GM19023 (cell line): ENCODE measurements around the gene MAPK6.
A peak's percentile ranks its signal among the peaks of the same experiment; 100 is the strongest.

Source experiments
- ATAC-seq: cut with Tn5 transposase; IDR thresholded peaks from one replicate; pipeline ENCODE4 v1.9.1; 2021; ENCODE audit warnings: mild to moderate bottlenecking, moderate library complexity; ENCODE audit not compliant: unreplicated experiment

MAPK6 gene

DNA sequence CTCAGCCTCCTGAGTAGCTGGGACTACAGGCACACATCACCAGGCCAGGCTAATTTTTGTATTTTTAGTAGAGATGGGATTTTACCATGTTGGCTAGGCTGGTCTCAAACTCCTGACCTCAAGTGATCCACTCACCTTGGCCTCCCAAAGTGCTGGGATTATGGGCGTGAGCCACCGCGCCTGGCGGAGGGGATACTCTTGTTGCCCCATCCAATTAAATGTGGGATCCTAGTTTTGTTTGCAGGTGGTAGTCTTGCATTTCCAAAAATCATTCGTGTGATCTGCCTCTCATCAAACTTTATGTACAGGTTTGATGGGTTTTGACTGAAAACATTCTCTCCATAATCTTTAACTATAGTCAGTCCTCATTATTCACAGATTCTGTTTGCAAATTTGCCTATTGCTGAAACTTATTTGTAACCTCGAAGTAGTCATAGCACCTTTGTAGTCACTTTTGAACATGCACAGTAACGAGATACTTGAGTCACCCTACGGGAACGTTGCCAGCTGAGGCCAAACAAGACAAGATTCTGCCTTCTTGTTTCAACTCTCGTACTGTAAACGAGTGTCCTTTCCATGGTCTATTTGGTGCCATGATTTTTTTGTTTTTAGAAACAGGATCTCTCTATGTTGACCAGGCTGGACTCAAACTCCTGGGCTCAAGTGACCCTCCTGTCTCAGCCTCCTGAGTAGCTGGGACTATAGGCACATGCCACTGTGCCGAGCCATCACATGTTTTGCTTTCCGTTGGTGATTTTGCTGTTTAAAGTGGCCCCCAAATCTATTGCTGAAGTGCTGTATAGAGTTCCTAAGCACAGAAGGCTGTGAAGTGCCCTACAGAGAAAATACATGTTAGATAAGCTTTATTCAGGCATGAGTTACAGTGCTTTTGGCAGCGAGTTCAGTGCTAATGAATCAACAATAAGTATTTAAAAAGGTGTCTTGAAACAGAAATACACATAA lies 8.1 kb upstream of the MAPK6 start:
- no peak for ATAC-seq

DNA sequence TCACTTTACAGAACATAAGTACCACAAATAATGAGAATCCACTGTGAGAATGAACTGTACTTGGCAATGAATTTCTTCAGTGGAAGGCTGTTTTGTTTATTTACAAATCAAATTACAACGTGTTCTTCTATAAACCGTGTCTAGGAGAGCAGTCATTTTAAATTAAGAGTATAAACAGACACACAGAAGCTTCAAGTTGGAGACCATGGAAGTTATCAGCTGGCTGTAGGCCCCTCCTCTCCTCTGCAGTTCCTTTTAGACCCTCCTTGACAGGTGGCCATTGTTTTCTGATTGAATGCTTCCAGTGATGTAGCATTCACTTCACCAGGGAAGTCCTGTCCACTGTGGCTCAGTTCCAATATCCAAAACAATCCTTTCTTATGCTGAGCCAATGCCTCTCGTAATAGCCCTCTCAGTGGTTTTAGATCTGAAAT lies 7.3 kb upstream of the MAPK6 start:
- ATAC-seq = no peak

DNA sequence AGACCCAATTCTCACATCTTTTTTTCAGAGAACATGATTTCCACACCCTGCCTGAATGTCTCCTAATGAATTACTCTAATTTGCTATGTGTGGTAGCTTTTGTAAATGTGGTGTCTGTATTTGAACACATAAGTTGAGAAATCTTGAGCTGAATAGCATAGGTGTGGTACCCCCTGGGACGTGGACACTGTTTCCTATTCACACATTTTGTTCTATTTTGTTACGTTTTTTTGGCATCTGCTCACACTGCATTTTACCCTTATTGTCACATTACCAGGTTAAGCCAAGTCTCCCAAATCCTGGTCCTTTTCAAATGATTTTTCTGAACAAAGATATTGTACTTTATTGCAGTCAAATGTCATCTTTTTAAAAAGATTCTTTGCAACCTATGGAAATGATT lies 6.8 kb upstream of the MAPK6 start:
- no peak for ATAC-seq

DNA sequence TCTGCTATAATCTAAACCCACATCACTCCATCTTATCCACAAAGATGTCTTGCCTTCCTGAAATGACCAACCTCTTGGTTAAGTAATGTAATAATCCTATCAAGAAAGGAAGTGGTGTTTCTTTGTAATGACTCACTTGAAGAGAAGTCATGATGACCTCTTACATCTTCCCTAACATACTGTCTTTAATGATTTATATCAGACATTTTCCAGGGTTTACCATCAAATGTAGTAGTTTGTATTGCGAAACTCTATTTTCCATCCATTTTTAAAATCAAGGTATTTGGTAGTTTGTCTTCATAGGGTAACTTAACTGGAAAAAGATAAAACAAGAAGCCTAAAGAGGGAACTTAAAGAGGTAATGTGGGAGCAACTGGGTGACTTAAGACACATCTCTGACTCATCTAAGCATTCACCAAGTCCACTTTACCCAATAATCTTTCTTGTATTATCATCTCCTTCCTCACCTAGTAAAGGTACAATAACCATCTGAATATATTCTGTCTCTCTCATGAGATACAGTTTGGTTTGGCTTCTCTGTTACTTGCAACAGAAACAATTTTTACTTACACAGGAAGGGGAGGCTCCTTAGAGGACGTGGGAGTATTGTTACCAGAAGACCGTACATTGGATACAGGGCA lies 5.7 kb upstream of the MAPK6 start:
- ATAC-seq = peak; percentile 40

DNA sequence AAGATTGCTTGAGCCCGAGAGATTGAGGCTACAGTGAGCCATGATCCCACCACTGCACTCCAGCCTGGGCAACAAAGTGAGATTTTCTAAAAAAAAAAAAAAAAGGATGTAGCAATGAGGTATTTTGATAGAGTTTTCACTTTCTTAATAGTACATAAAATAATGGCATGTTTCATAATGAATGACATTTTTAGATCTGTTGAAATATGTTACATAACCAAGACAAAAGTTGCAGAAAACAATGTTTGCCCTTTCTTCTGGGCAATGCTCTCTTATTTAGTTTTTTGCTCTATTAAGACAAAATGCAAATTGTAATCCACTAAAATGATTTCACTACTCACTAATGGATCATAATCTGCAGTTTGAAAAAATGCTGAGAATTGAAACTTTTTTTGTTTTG lies 4.4 kb upstream of the MAPK6 start:
- no peak for ATAC-seq

DNA sequence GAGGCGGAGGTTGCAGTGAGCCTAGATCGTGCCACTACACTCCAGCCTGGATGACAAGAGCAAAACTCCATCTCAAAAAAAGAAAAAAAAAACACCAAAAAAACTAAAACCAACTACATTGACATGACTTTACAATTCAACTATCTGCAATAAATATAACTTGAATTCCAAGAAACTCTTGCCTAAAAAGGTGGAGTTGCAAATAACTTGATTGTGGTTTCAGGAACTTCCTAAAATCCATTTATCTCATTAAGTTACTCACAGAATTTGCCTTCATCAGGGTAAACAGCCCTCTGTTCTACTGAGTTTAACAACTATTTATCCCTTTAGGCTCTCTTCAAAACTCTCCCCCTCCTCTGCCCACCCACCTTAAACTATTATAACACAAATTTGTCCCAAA lies 2.7 kb upstream of the MAPK6 start:
- ATAC-seq = no peak

DNA sequence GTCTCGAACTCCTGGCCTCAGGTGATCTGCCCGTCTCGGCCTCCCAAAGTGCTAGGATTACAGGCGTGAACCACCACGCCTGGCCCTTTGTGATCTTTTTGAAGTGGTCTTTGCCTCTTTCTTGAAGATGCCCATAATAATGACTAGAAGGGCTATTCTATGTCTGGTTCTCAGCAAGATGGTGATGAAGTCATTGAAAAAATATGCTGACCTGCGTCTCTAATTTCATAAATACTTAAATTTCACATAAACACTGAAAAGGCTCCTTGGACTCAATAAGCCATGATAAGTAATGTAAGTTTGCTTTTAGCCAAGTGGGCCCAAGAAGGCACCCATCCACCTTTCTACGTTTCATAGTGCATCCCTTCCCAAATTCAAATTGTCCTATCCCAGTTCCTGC lies 775 bp upstream of the MAPK6 start:
- no peak for ATAC-seq

DNA sequence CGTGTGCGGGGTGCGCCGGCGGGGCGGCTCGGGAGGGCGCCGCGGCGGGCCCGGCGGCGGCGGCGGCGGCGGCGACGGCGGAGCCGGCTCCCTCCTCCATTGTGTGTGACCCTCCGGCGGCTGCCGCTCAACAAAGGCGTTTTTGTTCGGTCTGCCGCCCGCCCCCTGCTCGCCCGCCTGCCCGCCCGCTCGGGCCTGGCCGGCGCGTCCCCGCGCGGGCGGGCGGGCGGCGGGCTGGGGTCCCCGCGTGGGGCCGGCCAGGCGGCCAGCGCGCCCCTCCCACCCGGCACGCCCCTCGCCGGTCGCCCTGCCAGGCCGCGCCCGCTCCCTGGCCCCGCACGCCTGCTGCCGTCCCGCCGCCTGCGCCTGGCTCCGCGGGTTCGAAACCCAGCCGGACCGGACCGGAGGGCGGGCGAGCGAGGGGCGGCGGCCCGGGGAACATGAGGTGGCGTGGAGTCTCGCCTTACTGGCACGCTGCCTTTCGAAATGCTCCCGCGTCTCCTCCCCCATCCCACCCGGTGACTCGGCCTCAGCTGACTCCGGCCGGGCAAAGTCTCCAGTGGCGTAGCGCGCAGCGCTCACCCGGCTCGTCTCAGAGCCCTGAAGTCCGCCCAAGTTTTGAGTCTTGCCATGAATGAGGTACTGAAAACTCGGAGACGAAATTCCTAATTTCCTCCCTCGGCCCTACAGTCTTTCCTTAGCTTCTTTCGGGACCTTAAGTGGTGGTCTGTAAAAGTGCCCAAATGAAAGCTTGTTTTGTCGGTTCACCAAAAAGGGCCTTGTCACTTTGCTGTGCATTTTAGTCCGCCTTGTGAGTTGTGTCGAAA lies 588 bp downstream of the MAPK6 start:
- peak; percentile 62 for ATAC-seq

DNA sequence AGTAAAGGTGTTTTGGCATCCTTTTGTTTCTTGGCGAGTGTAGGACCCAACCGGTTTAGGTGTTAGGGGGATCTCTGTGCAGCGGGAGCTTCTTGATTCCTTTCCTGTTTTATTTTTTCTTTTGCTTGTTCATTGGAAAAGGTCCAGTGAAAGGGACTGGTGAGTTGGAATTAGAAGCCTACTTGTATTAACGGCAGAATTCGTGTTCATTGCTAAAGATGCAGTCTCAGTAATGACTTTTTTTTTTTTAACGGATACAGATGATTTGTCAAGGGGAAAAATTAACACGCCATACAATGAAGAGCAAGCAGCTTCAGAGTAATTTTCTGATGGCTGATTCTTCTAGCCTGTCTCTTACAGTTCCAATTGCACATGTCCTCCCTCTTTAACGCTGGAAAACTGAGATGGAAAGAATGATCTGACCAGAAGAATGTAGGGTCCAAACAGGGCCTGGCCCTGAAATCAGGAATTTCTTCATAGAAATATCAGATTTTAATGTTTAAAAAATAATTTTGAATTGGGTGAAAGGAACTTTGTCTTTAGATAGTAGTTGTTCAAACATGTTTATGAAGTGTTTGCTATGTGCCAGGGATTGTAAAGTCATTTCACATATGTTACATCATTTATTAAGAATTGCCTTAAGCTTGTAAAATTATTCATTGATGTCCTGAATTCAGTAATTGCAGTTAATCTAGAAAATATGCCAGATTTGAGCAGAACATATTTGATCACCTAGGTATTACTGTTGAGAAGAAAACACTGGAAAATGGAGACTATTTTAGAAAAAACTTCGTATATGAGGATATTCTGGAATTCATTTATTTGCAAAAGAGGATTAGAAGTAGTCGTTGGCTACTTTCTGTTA lies 1.4 kb downstream of the MAPK6 start:
- ATAC-seq = no peak

DNA sequence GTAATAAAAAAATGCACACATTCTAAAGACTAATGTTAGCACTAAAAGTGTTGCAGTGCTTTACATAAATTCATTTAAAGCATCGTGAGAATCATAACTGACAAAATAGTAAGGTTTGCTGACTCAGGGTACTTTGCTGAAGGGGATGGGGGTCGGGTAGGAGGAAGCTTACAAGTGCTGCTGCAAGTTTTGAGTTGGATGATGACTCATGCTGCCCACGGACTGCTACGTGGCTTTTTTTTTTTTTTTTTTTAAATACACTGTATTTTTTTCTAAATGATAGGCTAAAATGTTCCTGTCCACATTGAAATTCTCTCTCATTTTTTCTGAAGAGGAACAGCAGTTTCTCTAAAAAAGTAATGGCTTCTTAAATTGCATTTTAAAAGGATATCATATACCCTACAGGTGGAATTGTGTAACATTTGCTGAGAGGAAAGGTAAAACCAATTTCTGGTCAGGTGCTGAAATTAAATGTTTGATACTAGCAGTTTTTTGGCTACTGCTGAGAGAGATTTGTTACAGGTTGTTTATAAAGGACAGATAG lies 2.2 kb downstream of the MAPK6 start:
- ATAC-seq = no peak

DNA sequence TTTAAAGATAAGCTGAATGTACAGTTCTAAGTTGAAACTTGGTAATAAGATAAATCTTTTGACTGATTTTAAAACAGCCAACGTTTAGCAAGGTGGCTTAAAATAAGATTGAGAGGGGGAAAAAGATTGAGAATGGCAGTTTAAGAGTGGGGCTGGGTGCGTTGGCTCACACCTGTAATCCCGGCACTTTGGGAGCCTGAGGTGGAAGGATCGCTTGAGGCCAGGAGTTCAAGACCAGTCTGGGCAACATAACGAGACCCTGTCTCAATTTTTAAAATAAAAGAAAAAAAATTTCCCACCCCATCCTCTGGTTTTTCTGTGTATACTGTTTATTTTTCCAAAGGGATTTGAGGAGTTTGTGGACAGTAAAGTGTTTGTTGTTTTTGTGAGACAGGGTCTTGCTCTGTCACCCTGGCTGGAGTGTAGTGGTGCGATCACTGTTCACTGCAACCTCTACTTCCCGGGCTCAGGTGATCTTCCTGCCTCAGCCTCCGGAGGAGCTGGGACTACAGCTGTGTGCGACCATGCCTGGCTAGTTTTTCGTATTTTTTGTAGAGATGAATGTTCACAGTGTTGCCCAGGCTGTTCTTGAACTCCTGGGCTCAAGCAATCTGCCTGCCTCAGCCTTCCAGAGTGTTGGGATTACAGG lies 3.0 kb downstream of the MAPK6 start:
- no peak for ATAC-seq

DNA sequence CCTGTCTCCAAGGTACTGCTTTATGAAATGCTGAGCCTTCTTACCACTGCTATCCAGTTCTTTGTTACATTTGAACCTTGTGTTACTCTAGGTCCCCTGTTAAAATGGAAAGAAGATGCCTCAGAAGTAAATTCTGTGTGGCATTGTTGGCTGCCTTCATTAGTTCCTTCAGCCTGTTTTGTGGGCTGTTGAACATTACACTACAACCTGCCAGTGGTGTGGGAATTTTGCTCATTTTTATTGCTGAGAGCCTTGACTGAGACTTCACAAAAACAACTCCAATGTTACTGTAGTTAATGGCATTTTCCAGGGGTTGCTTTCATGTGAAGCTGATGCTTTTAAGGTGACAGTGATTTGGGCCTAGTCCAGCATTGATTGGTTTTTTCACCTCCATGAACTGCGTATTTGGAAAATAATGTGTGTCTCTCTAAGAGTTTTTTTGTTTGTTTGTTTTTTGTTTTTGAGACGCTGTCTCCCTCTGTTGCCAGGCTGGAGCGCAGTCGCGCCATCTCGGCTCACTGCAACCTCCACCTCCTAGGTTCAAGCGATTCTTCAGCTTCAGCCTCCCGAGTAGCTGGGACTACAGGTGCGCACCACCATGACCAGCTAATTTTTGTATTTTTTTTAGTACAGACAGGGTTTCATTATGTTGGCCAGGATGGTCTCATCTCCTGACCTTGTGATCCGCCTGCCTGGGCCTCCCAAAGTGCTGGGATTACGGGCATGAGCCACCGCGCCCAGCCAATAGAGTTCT lies 4.3 kb downstream of the MAPK6 start:
- ATAC-seq = no peak

DNA sequence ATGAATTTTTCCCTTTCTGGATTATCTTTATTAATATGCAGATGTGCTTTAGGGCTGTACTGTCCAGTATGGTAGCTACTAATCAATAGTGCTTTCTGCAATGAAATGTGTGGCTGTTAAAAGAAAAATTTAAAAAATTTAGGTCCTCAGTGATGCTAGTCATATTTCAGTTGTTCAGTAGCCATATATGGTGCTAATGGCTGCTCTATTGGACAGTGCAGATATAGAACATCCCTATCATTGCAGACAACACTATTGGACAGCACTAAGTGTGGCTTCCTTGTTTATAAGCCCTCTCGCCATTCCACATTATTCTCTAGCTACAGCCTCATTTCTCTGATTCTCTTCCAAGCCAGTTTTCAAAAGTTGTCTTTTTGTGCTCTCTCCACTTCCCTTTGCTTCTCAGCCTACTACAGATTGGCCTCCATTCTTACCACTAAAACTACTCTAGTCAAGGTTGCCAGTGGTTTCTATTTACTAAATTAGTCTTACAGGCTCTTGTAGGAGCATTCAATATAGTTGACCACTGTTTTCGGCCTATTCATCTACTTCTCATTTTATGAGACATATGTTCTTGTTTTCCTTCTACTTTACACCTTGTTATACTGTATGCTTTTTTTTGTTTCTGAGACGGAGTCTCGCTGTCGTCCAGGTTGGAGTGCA lies 9.5 kb downstream of the MAPK6 start:
- no peak for ATAC-seq

DNA sequence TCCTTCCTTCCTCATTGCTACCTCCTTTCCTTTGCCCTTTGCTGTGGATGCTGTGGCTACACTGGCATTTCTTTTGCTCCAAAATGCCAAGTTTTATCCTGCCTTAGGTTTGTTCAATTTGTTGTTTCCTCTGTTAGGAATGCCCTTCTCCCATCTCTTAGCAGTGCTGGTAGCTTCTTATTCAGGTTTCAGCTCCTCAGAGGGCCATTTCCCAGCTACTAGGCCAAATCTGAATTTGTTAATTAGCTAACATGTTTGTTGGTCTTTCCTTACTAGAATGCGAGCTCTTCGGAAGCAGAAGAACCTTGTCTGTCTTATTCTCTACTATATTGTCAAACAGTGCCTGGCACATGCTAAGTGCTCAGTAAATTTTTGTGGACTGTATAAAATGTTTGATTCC lies 11.0 kb downstream of the MAPK6 start:
- ATAC-seq = no peak

DNA sequence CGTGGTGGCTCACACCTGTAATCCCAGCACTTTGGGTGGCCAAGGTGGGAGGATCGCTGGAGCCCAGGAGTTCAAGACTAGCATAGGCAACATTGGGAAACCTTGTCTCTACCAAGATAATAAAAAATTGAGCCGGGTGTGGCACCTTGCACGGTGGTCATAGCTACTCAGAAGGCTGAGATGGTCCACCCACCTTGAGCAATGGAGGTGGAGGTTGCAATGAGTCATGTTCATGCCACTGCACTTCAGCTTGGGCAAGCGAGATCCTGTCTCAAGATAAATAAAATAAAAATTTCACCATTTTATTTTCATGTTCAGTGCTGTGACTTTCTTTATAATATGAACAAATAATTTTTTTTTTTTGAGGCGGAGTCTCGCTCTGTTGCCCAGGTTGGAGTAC lies 12.5 kb downstream of the MAPK6 start:
- no peak for ATAC-seq

DNA sequence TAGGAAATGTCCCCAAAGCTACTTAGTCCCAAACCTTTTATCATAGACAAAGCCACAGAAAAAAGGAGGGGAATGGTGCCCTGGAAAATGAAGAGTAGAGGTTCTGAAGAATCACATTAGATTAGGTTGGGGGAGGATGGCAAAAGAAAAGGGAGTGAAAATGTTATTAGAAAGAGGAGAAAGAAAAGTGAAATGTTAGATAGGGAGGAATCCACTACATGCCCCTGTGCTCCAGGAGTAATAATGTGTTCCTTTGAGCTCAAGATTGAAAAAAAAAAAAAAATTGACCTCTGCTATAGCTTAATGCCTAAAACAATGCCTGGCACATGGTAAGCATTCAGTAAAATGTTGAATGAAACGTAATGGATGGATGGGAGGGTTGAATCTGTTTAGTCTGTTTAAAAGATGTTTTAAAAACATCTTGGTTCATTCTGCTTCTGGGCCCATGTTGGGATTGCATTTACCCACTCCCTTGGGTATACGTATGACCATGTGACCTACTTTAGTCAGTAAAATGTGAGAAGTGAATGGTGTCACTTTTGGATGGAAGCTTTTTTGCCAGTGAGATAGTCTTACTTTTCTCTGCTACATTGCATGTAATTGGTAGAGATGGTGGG lies 19.0 kb downstream of the MAPK6 start:
- no peak for ATAC-seq

DNA sequence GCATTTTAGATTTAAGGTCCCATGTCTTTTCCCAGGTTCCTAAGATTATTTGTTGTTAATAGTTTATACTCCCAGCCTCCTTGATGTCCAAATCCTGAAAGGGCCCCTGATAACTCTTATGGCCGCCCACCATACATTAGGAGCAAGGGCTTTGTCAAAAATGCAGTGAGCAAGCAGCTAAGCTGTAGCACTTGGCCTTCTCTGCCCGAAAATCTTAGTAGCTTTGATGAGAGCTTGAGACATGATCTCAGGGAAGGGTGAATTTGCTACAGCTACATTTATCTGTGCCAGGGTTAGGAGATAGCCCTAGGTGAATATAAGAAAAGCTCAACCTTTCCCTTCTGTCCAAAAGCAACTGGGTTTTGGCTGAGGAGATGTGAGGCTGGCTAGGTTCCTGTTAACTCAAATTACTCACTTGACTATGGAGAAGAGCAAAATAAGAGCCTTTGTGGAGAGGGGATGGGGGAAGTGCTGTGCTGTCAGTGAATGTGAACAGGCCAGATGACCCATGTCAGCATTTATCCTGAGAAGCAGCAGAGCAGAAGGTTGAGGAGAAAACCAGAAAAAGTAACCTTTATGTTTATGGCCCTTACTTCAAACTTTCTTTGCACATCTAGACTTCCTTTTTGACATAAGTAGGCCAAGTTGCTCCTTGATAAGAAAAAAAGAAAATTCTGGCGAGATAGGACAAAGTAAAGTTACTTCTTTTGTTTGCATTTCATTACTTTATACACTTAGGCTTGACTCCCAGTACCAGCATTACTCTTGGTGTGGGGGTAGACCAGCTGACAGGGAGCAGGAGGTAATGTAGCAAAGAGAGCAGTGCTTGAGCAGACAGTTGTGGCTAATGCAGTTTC lies 21.1 kb downstream of the MAPK6 start:
- ATAC-seq = no peak
